GM23338 (cell line): ENCODE results near the gene PLA1A. TPM values are rescaled to one million over a fixed set of nuclear protein-coding genes. Genes with fewer than 3 reads are reported as not detected.

Experiments used
- ATAC-seq: fragments of 200-7000 bp; cut with Tn5 transposase; 3 replicates; pipeline ENCODE4 v1.9.1; 2020
- DNase-seq: peaks from one replicate; pipeline ENCODE4 v3.0.0-alpha.2; 2015; ENCODE audit warnings: low spot score
- H2AFZ ChIP-seq: fragments of 200-600 bp; sonication (generic); 2 replicates; pipeline ENCODE4 v1.8.0; 2016; ENCODE audit warnings: antibody characterized with exemption, mild to moderate bottlenecking, moderate library complexity
- H3F3A ChIP-seq: fragments of 200-600 bp; sonication (generic); replicated peaks from 2 replicates; pipeline ENCODE4 v1.8.0; 2017; ENCODE audit warnings: antibody characterized with exemption, mixed run types, low read depth
- H3K27ac ChIP-seq: fragments of 200-600 bp; sonication (generic); 2 replicates; pipeline ENCODE4 v1.6.1; 2016; ENCODE audit warnings: low read depth
- H3K27me3 ChIP-seq: fragments of 200-600 bp; sonication (generic); 2 replicates; pipeline ENCODE4 v1.8.0; 2016; ENCODE audit warnings: mild to moderate bottlenecking, mixed run types, moderate library complexity; ENCODE audit not compliant: insufficient read depth
- H3K36me3 ChIP-seq: fragments of 200-600 bp; sonication (generic); 2 replicates; pipeline ENCODE4 v1.8.0; 2016; ENCODE audit warnings: mild to moderate bottlenecking; ENCODE audit not compliant: insufficient read depth
- H3K4me1 ChIP-seq: fragments of 200-600 bp; sonication (generic); 2 replicates; pipeline ENCODE4 v1.8.0; 2016; ENCODE audit warnings: mild to moderate bottlenecking, moderate library complexity; ENCODE audit not compliant: insufficient read depth
- H3K4me2 ChIP-seq: fragments of 200-600 bp; sonication (generic); 2 replicates; pipeline ENCODE4 v1.7.1; 2017; ENCODE audit warnings: mixed run types
- H3K4me3 ChIP-seq: fragments of 200-600 bp; sonication (generic); 2 replicates; pipeline ENCODE4 v1.6.1; 2016; ENCODE audit warnings: mixed run types
- H3K79me2 ChIP-seq: fragments of 200-600 bp; sonication (generic); replicated peaks from 2 replicates; pipeline ENCODE4 v1.8.0; 2017; ENCODE audit warnings: mild to moderate bottlenecking; ENCODE audit not compliant: insufficient read depth
- H3K9me2 ChIP-seq: fragments of 200-600 bp; sonication (generic); 2 replicates; pipeline ENCODE4 v1.8.0; 2017; ENCODE audit not compliant: insufficient read depth
- H4K20me1 ChIP-seq: fragments of 200-600 bp; sonication (generic); replicated peaks from 2 replicates; pipeline ENCODE4 v1.8.0; 2017; ENCODE audit warnings: mild to moderate bottlenecking; ENCODE audit not compliant: insufficient read depth
- H3K27ac Mint-ChIP-seq: 2 replicates; pipeline ENCODE4 v1.8.0; 2020; ENCODE audit warnings: inconsistent platforms, mild to moderate bottlenecking, moderate library complexity, mixed read lengths
- H3K27me3 Mint-ChIP-seq: 3 replicates; pipeline ENCODE4 v1.8.0; 2022; ENCODE audit warnings: low read depth, mild to moderate bottlenecking, moderate library complexity, mixed read lengths, inconsistent platforms; ENCODE audit not compliant: insufficient read depth, poor library complexity
- H3K36me3 Mint-ChIP-seq: 3 replicates; pipeline ENCODE4 v1.8.0; 2021; ENCODE audit warnings: low read depth, mild to moderate bottlenecking, inconsistent platforms, moderate library complexity, mixed read lengths
- H3K4me1 Mint-ChIP-seq: 3 replicates; pipeline ENCODE4 v1.8.0; 2020; ENCODE audit warnings: mild to moderate bottlenecking, inconsistent platforms, mixed read lengths
- H3K4me3 Mint-ChIP-seq: 3 replicates; pipeline ENCODE4 v1.8.0; 2021; ENCODE audit warnings: moderate library complexity, mild to moderate bottlenecking, inconsistent platforms, mixed read lengths
- H3K9me3 Mint-ChIP-seq: 3 replicates; pipeline ENCODE4 v1.8.0; 2020; ENCODE audit warnings: moderate library complexity, mild to moderate bottlenecking, inconsistent platforms, mixed read lengths
- CREB1 ChIP-seq: fragments of 250-450 bp; sonication (Bioruptor Pico); IDR thresholded peaks from 2 replicates; pipeline ENCODE4 v1.5.0; 2020; ENCODE audit warnings: low read depth, mild to moderate bottlenecking, moderate library complexity
- CTCF ChIP-seq, 2 experiments: fragments of 200-600 bp in 1 of 2; sonication (generic) in 1 of 2; conservative IDR thresholded peaks; 2 replicates each; pipeline versions ENCODE4 v1.5.1 to v1.6.1; 2016 to 2017; ENCODE audit warnings: antibody characterized with exemption in 2 of 2, low read depth in 2 of 2, mild to moderate bottlenecking in 2 of 2, moderate library complexity in 1 of 2
- EZH2 ChIP-seq: fragments of 200-600 bp; sonication (generic); IDR thresholded peaks from one replicate; pipeline ENCODE4 v1.8.0; 2017; ENCODE audit warnings: antibody characterized with exemption, mild to moderate bottlenecking, low read depth; ENCODE audit not compliant: unreplicated experiment
- POLR2AphosphoS5 ChIP-seq: IDR thresholded peaks from 2 replicates; pipeline ENCODE4 v1.6.1; 2016; ENCODE audit warnings: antibody characterized with exemption, low read depth
- STAT1 ChIP-seq: IDR thresholded peaks from one replicate; pipeline ENCODE4 v1.6.1; 2016; ENCODE audit warnings: antibody characterized with exemption; ENCODE audit not compliant: unreplicated experiment
- polyA plus RNA-seq: library from polyadenylated mRNA; unstranded; fragments of >200 nt; fragmentation: Nextera tagmentation; extraction: Ambion mirVana; gene quantifications from 2 replicates; pipeline ENCODE4 v1.2.1, GENCODE V29; 2016
- total RNA-seq: library from RNA; depleted of rRNA; stranded (reverse); fragments of >200 nt; shearing (Covaris generic); gene quantifications from 2 replicates; pipeline ENCODE4 v1.2.3, GENCODE V29; 2014
- TF ChIP-seq, protein P1 (sequence below): IDR thresholded peaks from 2 replicates; pipeline ENCODE4 v1.6.1; 2016; ENCODE audit warnings: antibody characterized with exemption

PLA1A gene
- total and polyA plus RNA-seq, 2 experiments from 2014 or later, result not detected

GRCh38 chr3:119600732-119601131 is 3.0 kb downstream of the PLA1A start:
- H2AFZ ChIP-seq, result peak overlapping the region; percentile 93
- no peaks in the 10 kb centered on the region for H4K20me1 ChIP-seq
- no peak overlapping the region for H3K27ac Mint-ChIP-seq
- H3K9me3 Mint-ChIP-seq, result no peaks in the 10 kb centered on the region
- no peaks in the 10 kb centered on the region for H3K36me3 Mint-ChIP-seq
- no peak overlapping the region for H3K4me3 Mint-ChIP-seq
- H3K79me2 ChIP-seq, result no peaks in the 10 kb centered on the region
- no peak overlapping the region for H3K4me2 ChIP-seq
- DNase-seq, result peak; percentile 76
- no peaks in the 10 kb centered on the region for H3F3A ChIP-seq
- no peak overlapping the region for H3K27ac ChIP-seq
- ATAC-seq, result peak; percentile 100
- H3K36me3 ChIP-seq, result no peaks in the 10 kb centered on the region
- H3K4me1 Mint-ChIP-seq, result peaks cover 12% of the 10 kb centered on the region
- H3K9me2 ChIP-seq, result no peaks in the 10 kb centered on the region
- H3K4me1 ChIP-seq, result peaks cover 3% of the 10 kb centered on the region; the same call in 1 of the 2 replicates
- no peaks in the 10 kb centered on the region for H3K27me3 ChIP-seq
- TF ChIP-seq CTCF (conservative IDR thresholded peaks at IDR 0.05; ENCODE audit: low read depth in 2 of 2) (peak; percentile 61 to 90), POLR2AphosphoS5 (no peak)
- H3K27me3 Mint-ChIP-seq, result no peaks in the 10 kb centered on the region
- H3K4me3 ChIP-seq, result no peak overlapping the region

DNA sequence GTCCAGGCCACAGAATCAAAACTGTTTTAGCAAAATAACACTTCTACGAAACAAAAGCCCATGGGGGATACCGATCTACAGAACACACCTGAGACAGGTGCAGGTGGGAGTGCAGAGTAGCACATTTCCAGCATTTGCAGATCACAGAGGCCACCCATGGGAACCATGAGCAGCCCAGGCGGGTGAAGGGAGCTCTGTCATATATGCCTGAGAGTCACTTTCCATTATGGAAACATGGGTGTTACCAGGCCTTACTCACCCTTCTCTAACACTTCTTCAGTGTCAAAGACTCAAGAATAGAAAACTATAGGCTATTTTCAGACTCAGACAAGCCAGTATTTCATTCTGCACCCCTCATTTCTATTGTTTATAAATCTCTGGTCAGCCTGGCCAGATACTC is 3.5 kb downstream of the PLA1A start:
- Mint-ChIP-seq H3K36me3 (no peaks in the 10 kb centered on the region), H3K27me3 (no peaks in the 10 kb centered on the region), H3K4me1 (peaks cover 12% of the 10 kb centered on the region), H3K4me3 (no peak overlapping the region), H3K27ac (no peak overlapping the region), H3K9me3 (no peaks in the 10 kb centered on the region)
- Histone ChIP-seq H3K4me1 (peaks cover 3% of the 10 kb centered on the region; the same call in 1 of the 2 replicates), H3K4me2 (no peak overlapping the region), H3K36me3 (no peaks in the 10 kb centered on the region), H3K4me3 (no peak overlapping the region), H4K20me1 (no peaks in the 10 kb centered on the region), H3K27me3 (no peaks in the 10 kb centered on the region), H3K79me2 (no peaks in the 10 kb centered on the region), H3K9me2 (no peaks in the 10 kb centered on the region), H2AFZ (peak overlapping the region; percentile 93; the same call in 1 of the 2 replicates), H3K27ac (no peak overlapping the region), H3F3A (no peaks in the 10 kb centered on the region)
- no peak for TF ChIP-seq STAT1
- no peak for TF ChIP-seq POLR2AphosphoS5
- TF ChIP-seq EZH2, result no peak
- TF ChIP-seq, protein P1, sequence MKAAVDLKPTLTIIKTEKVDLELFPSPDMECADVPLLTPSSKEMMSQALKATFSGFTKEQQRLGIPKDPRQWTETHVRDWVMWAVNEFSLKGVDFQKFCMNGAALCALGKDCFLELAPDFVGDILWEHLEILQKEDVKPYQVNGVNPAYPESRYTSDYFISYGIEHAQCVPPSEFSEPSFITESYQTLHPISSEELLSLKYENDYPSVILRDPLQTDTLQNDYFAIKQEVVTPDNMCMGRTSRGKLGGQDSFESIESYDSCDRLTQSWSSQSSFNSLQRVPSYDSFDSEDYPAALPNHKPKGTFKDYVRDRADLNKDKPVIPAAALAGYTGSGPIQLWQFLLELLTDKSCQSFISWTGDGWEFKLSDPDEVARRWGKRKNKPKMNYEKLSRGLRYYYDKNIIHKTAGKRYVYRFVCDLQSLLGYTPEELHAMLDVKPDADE, result no peak
- no peak for ATAC-seq
- no peak for DNase-seq

DNA sequence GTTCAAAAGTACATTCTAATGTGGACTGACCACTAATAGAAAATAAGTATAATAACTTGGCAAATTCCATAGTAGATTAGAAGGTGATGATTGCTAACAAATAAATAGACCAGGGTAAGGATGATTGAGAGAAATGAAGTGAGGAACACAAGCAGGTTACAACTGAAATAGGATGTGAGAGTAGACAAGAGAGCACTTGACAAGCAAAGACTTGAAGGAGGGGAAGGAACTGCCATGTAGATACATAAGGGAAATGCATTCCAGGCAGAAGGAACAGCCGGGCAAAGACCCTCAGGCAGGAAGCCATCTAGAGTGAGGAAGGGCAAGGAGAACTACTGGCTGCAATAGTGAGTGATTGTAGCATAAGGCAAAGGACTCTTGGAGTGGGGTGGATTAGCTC is 5.0 kb downstream of the PLA1A start:
- Mint-ChIP-seq H3K27me3 (no peaks in the 10 kb centered on the region), H3K36me3 (no peaks in the 10 kb centered on the region), H3K27ac (no peak overlapping the region), H3K9me3 (no peaks in the 10 kb centered on the region), H3K4me3 (no peak overlapping the region), H3K4me1 (peaks cover 12% of the 10 kb centered on the region)
- TF ChIP-seq STAT1 (no peak), POLR2AphosphoS5 (no peak), CREB1 (CRISPR knock-in tag) (no peak)
- no peaks in the 10 kb centered on the region for H3F3A ChIP-seq
- H3K4me1 ChIP-seq, result peaks cover 3% of the 10 kb centered on the region; the same call in 1 of the 2 replicates
- no peak overlapping the region for H3K4me3 ChIP-seq
- no peaks in the 10 kb centered on the region for H3K36me3 ChIP-seq
- no peak overlapping the region for H3K27ac ChIP-seq
- H3K4me2 ChIP-seq, result no peak overlapping the region
- DNase-seq (no peak), ATAC-seq (no peak)
- no peaks in the 10 kb centered on the region for H3K79me2 ChIP-seq
- no peaks in the 10 kb centered on the region for H3K27me3 ChIP-seq
- no peaks in the 10 kb centered on the region for H4K20me1 ChIP-seq
- H3K9me2 ChIP-seq, result 0 out of 2 replicates have a peak, but pooled peaks cover 3% of the 10 kb centered on the region
- peak overlapping the region; percentile 67 for H2AFZ ChIP-seq
